Astrocyte of the cerebellum (primary cell): ENCODE results near the gene POLG.

Experiments used
- DNase-seq: peaks from one replicate; pipeline ENCODE4 v3.0.0-alpha.2; 2011; ENCODE audit warnings: low read depth
- H3K4me3 ChIP-seq: 2 replicates; pipeline ENCODE4 v1.5.1; 2011; ENCODE audit warnings: mild to moderate bottlenecking, low read depth, low read length, moderate library complexity
- CTCF ChIP-seq: IDR thresholded peaks from 2 replicates; pipeline ENCODE4 v1.5.1; 2012; ENCODE audit warnings: low read length, low read depth, moderate library complexity, mild to moderate bottlenecking; ENCODE audit errors: missing control alignments
- in situ Hi-C: cut with HindIII; loops from 2 replicates; pipeline ENCODE4 v1.10.0; 2017; ENCODE audit warnings: low sequenced_read_pairs

The POLG gene

DNA sequence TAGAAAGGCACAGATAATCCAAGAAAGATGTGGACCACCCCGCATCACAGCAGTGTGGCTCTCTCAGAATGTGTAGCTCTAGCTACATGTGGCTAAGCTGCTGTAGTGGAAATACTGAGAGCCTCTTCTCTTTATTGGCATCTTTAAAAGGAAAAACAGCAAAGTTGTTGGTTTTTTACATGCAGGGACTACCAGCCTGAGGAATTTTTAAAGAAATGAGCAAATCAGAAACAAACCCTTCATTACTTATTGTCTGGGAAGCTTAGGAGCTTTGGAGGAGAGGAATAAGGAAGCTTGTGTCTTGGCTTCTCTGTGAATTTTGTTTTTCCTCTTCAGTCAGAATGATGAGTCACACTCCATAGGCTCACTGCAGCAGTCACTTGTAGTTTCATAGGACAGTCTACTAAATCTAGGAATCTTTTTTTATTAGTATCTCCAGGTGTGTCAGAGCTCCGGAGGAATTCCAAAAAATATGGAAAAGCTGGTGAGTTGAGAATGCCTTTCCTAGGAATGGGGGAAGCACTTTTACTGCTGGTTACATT lies 27.5 kb downstream of the POLG start:
- in situ Hi-C loops = no loop called here
- H3K4me3 ChIP-seq = no peak overlapping the region
- no peak for TF ChIP-seq CTCF

GRCh38 chr15:89305395-89305794 lies 29.2 kb downstream of the POLG start:
- no peak for DNase-seq
- no peak for TF ChIP-seq CTCF
- H3K4me3 ChIP-seq = no peak overlapping the region
- in situ Hi-C loops = no loop called here

More for the DNA sequence above, 27.5 kb downstream of the POLG start:
- DNase-seq = no peak

DNA sequence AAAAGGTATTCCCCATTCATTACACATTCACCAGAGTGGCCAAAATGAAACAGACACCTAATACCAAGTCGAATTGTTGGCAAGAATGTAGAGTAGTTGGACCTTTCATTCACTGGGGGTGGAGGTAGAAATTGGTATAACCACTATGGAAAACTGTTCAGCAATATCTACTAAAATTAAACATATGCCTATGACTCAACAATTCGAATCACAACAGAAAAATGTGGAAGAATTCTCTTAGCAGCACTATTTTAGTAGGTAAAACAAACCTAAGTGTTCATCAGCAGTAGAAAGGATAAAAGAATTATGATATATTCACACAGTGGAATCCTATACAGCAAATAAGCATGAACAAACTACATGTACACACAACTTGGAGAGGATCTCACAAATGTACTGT lies 30.6 kb downstream of the POLG start:
- in situ Hi-C loops = no loop called here
- no peak for TF ChIP-seq CTCF
- no peak for DNase-seq
- H3K4me3 ChIP-seq = no peak overlapping the region

- no peak for TF ChIP-seq CTCF
- in situ Hi-C loops = no loop called here
- DNase-seq = no peak
- H3K4me3 ChIP-seq = no peak overlapping the region
These were observed 33.1 kb downstream of the POLG start for GRCh38 chr15:89301304-89302089.

GRCh38 chr15:89299896-89300295 lies 34.7 kb downstream of the POLG start:
- TF ChIP-seq CTCF = peak; percentile 30
- in situ Hi-C loops = no loop called here
- DNase-seq = peak; percentile 26
- no peak overlapping the region for H3K4me3 ChIP-seq

- TF ChIP-seq CTCF = no peak
- DNase-seq = no peak
- H3K4me3 ChIP-seq = no peak overlapping the region
- in situ Hi-C loops = loop anchor here (5.0 kb wide), 1 partner anchor 76 kb away; no protein-coding TSS in a partner anchor
These were observed 41.6 kb downstream of the POLG start for GRCh38 chr15:89293012-89293411.
